ENCODE data around the gene HSCB.
"Not testable (repeated sequence)": the region's sequence is repeated elsewhere in the genome, so short reads cannot be mapped to it uniquely, and the experiment has no call there.

HSCB gene, protein sequence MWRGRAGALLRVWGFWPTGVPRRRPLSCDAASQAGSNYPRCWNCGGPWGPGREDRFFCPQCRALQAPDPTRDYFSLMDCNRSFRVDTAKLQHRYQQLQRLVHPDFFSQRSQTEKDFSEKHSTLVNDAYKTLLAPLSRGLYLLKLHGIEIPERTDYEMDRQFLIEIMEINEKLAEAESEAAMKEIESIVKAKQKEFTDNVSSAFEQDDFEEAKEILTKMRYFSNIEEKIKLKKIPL

DNA sequence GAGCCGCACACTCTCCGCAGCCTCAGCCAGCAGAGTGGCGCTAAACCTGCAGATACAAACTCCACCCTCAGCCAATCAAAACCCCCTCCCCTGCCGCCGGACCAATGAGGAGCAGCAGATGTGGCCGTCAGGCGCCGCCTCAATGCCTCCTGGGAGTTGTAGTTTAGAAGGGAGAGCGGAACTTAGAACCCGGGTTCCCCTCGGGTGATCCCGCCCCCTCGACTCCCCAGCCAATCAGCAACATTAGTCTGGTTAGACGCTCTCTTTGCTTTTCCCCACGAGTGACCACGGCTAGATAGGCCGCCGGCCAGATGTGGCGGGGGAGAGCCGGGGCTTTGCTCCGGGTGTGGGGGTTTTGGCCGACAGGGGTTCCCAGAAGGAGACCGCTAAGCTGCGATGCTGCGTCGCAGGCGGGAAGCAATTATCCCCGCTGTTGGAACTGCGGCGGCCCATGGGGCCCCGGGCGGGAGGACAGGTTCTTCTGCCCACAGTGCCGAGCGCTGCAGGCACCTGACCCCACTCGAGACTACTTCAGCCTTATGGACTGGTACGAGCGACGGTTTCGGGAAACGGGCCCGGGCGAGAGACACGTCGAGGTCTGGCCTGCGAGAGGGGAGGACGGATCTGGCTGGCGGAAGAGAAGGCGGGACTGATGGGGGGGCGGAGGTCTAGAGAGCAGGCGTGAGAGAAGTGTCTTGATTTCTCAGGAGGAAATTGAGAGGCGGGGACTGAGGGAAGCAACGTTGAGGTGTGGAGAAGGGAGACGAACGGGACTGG lies at the start of gene HSCB, which contains the start of gene CHEK2:
HSCB (plus strand) TSS at position 255 of the 777 bp plus-strand sequence; CDS start at position 312, 57 bp downstream.
CHEK2 (minus strand) TSS at position 36 of the 777 bp plus-strand sequence. CDS start 7,099 bp downstream, outside the sequence.
- peak within 1 kb of the TSS; percentile 84 for H3K4me3 ChIP-seq (ENCODE audit: severe bottlenecking)
- no peaks in the 10 kb centered on the region for H3K4me1 ChIP-seq (ENCODE audit: insufficient read depth, poor library complexity, severe bottlenecking)
- TF ChIP-seq, protein P1, sequence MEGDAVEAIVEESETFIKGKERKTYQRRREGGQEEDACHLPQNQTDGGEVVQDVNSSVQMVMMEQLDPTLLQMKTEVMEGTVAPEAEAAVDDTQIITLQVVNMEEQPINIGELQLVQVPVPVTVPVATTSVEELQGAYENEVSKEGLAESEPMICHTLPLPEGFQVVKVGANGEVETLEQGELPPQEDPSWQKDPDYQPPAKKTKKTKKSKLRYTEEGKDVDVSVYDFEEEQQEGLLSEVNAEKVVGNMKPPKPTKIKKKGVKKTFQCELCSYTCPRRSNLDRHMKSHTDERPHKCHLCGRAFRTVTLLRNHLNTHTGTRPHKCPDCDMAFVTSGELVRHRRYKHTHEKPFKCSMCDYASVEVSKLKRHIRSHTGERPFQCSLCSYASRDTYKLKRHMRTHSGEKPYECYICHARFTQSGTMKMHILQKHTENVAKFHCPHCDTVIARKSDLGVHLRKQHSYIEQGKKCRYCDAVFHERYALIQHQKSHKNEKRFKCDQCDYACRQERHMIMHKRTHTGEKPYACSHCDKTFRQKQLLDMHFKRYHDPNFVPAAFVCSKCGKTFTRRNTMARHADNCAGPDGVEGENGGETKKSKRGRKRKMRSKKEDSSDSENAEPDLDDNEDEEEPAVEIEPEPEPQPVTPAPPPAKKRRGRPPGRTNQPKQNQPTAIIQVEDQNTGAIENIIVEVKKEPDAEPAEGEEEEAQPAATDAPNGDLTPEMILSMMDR (IDR thresholded peaks at IDR 0.05; ENCODE audit: poor library complexity, severe bottlenecking), result peak; percentile 39
- H3K36me3 ChIP-seq (ENCODE audit: low read depth), result peaks cover 35% of the 10 kb centered on the region
- no peaks in the 10 kb centered on the region for H3K27me3 ChIP-seq (ENCODE audit: insufficient read depth, poor library complexity, severe bottlenecking)
- no peaks in the 10 kb centered on the region for H3K9me3 ChIP-seq (ENCODE audit: severe bottlenecking)
- DNase-seq (ENCODE audit: low spot score) (peak; percentile 99), ATAC-seq (ENCODE audit: low read depth) (peak; percentile 92)
- H3K27ac ChIP-seq (ENCODE audit: poor library complexity, severe bottlenecking), result peak within 1 kb of the TSS; percentile 73

DNA sequence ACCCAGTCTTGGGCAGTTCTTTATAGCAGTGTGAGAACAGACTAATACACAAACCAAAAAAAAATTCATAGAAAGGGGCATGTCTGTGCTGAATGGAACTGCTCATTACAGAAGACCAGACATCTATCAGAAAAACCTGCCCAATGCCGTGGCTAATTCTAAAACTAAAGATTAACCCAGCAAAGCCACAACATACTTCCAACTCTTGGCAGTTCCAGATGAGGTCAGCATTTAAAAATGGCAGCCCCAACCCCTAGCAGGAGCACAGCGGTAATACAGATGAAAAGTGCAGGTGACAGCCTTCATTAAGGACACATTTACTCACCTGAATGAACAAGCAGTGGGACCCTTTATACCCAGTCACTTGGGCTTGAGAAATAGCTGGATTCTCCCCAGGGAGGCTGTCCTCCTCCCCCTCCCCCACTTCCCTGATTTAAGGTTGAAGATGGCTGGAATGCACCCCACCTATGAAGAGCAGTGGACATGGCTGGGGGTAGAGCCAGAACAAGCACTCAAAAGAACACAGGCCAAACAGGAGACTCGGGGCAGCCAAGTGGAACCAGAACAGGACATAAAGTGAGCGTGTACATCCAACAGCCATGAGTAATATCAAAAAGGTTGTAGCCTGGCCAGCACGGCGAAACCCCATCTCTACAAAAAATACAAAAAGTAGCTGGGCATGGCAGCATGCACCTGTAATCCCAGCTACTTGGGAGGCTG lies 48.6 kb upstream of the HSCB start:
- H3K4me3 ChIP-seq (ENCODE audit: severe bottlenecking); ATAC-seq (ENCODE audit: low read depth); H3K27me3 ChIP-seq (ENCODE audit: insufficient read depth, poor library complexity, severe bottlenecking); DNase-seq (ENCODE audit: low spot score); H3K9me3 ChIP-seq (ENCODE audit: severe bottlenecking); H3K27ac ChIP-seq (ENCODE audit: poor library complexity, severe bottlenecking); H3K4me1 ChIP-seq (ENCODE audit: insufficient read depth, poor library complexity, severe bottlenecking): not testable (repeated sequence)
- peaks cover 14% of the 10 kb centered on the region for H3K36me3 ChIP-seq (ENCODE audit: low read depth)

DNA sequence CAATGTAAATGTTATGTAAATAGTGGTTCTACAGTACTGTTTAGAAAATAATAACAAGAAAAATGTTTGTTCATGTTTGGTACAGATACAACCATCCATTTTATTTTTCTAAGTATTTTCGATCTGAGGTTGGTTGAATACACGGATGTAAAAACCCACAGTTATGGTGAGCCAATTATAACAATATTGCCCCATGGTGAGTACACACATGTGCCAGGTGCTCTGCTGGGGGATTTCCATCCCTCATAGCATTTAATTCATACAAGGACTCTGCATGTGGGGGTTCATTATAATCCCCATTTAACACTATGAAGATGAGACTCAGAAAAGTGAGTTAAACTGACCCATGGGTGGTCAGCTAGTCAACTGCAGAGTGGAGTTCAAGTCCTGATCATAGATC lies 38.9 kb upstream of the HSCB start:
- DNase-seq (ENCODE audit: low spot score) (no peak), ATAC-seq (ENCODE audit: low read depth) (no peak)
- TF ChIP-seq, protein P1 (IDR thresholded peaks at IDR 0.05; ENCODE audit: poor library complexity, severe bottlenecking), result no peak
- no peaks in the 10 kb centered on the region for H3K9me3 ChIP-seq (ENCODE audit: severe bottlenecking)
- no peak overlapping the region for H3K27ac ChIP-seq (ENCODE audit: poor library complexity, severe bottlenecking)
- no peaks in the 10 kb centered on the region for H3K27me3 ChIP-seq (ENCODE audit: insufficient read depth, poor library complexity, severe bottlenecking)
- no peaks in the 10 kb centered on the region for H3K4me1 ChIP-seq (ENCODE audit: insufficient read depth, poor library complexity, severe bottlenecking)
- peaks cover 53% of the 10 kb centered on the region for H3K36me3 ChIP-seq (ENCODE audit: low read depth)
- no peak overlapping the region for H3K4me3 ChIP-seq (ENCODE audit: severe bottlenecking)

DNA sequence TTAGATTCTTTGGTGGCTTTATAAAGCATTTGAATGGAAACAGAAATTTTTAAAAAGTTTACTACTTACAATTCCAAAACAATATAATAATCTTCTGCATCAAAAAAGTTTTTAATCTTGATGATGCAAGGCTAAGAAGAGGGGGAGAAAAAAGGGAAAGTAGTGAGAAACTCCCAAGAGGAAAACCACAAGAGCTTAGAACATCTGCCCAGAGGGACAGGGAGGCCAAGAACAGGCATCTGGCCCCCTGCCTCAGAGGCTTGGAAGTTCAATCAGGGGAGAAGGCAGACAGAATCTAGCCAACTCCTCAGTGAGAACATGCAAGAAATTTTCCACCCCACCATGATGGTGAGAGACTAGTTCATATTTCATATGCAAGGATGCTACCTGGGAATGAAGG lies 38.4 kb upstream of the HSCB start:
- no peak for ATAC-seq (ENCODE audit: low read depth)
- Histone ChIP-seq H3K9me3 (ENCODE audit: severe bottlenecking) (no peaks in the 10 kb centered on the region), H3K36me3 (ENCODE audit: low read depth) (peaks cover 58% of the 10 kb centered on the region), H3K4me3 (ENCODE audit: severe bottlenecking) (no peak overlapping the region), H3K4me1 (ENCODE audit: insufficient read depth, poor library complexity, severe bottlenecking) (no peaks in the 10 kb centered on the region), H3K27me3 (ENCODE audit: insufficient read depth, poor library complexity, severe bottlenecking) (no peaks in the 10 kb centered on the region), H3K27ac (ENCODE audit: poor library complexity, severe bottlenecking) (no peak overlapping the region)
- no peak for DNase-seq (ENCODE audit: low spot score)
- TF ChIP-seq, protein P1 (IDR thresholded peaks at IDR 0.05; ENCODE audit: poor library complexity, severe bottlenecking), result no peak

DNA sequence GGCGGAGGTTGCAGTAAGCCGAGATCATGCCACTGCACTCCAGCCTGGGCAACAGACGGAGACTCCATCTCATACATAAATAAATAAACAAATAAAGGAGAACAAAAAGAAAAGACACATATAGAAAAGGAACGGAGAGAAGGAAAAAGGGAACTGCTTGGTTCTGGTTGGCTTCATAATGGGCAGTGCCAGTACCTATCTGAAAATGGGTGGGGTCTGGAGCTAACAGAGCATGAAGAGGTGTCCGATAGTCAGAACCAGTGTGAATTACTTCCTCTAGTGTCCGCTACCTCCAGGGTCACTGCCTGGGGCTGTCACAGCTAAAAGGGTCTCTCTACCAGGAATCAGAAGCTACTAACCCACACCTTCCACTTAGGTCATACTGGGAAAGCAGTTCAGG lies 35.0 kb upstream of the HSCB start:
- H3K27ac ChIP-seq (ENCODE audit: poor library complexity, severe bottlenecking), result no peak overlapping the region
- no peak for ATAC-seq (ENCODE audit: low read depth)
- peaks cover 79% of the 10 kb centered on the region for H3K36me3 ChIP-seq (ENCODE audit: low read depth)

More for the DNA sequence above, 35.0 kb upstream of the HSCB start:
- Histone ChIP-seq H3K27me3 (ENCODE audit: insufficient read depth, poor library complexity, severe bottlenecking) (no peaks in the 10 kb centered on the region), H3K4me3 (ENCODE audit: severe bottlenecking) (no peak overlapping the region), H3K9me3 (ENCODE audit: severe bottlenecking) (no peaks in the 10 kb centered on the region), H3K4me1 (ENCODE audit: insufficient read depth, poor library complexity, severe bottlenecking) (peaks cover 29% of the 10 kb centered on the region)
- TF ChIP-seq, protein P1 (IDR thresholded peaks at IDR 0.05; ENCODE audit: poor library complexity, severe bottlenecking), result no peak
- DNase-seq (ENCODE audit: low spot score), result no peak

Data from RWPE2 (cell line).